Fibroblast of peridontal ligament (primary cell): ENCODE data around the gene ZNF268.
"Not testable (repeated sequence)": the region's sequence is repeated elsewhere in the genome, so short reads cannot be mapped to it uniquely, and the experiment has no call there.

ENCODE experiments used
- DNase-seq: peaks from one replicate; pipeline ENCODE4 v3.0.0-alpha.2; 2010; ENCODE audit errors: extremely low read depth

Gene ZNF268

GRCh38 chr12:133227281-133227852, 46.1 kb downstream of the ZNF268 start:
- DNase-seq = no peak

- DNase-seq = no peak
Measured at GRCh38 chr12:133231001-133231400, 49.7 kb downstream of the ZNF268 start.

GRCh38 chr12:133233006-133233405, 51.7 kb downstream of the ZNF268 start:
- no peak for DNase-seq

- DNase-seq = no peak
Measured at GRCh38 chr12:133233993-133234564, 52.8 kb downstream of the ZNF268 start.

GRCh38 chr12:133234971-133235370, 53.7 kb downstream of the ZNF268 start:
- DNase-seq = no peak

GRCh38 chr12:133235401-133236112, 54.3 kb downstream of the ZNF268 start, which contains the start of gene ANHX:
Gene ANHX (minus strand): TSS chr12:133235877. CDS start chr12:133234356, 1,521 bp downstream.
- DNase-seq = no peak

GRCh38 chr12:133236144-133236543, 54.8 kb downstream of the ZNF268 start:
- no peak for DNase-seq

- DNase-seq = no peak
Measured at GRCh38 chr12:133236556-133236955, 55.3 kb downstream of the ZNF268 start.

GRCh38 chr12:133251732-133252131, 70.4 kb downstream of the ZNF268 start:
- no peak for DNase-seq

GRCh38 chr12:133255833-133256232, 74.5 kb downstream of the ZNF268 start:
- DNase-seq = not testable (repeated sequence)

- no peak for DNase-seq
Measured at GRCh38 chr12:133256321-133256720, 75.0 kb downstream of the ZNF268 start.

- DNase-seq = no peak
Measured at GRCh38 chr12:133264173-133264572, 82.9 kb downstream of the ZNF268 start.
